Erythroblast (primary cell): ENCODE results near the gene RETREG1.

Experiments used
- GATA1 ChIP-seq: IDR thresholded peaks from 2 replicates; pipeline ENCODE4 v1.6.1; 2011; ENCODE audit warnings: low read depth, mild to moderate bottlenecking, control low read depth, low read length, moderate library complexity
- POLR2A ChIP-seq: IDR thresholded peaks from 2 replicates; pipeline ENCODE4 v1.6.1; 2011; ENCODE audit warnings: mild to moderate bottlenecking, low read length

GRCh38 chr5:16593013-16593412 is 23.8 kb downstream of the RETREG1 start:
- TF ChIP-seq POLR2A: no peak
- TF ChIP-seq GATA1: no peak
